Limb (tissue), 2 donors: ENCODE measurements around the gene KCNIP4.

Experiments
- DNase-seq, 2 donors: peaks; one replicate each; pipeline ENCODE4 v3.0.0-alpha.2; 2016; ENCODE audit errors: extremely low spot score in 2 of 2

KCNIP4 gene

DNA sequence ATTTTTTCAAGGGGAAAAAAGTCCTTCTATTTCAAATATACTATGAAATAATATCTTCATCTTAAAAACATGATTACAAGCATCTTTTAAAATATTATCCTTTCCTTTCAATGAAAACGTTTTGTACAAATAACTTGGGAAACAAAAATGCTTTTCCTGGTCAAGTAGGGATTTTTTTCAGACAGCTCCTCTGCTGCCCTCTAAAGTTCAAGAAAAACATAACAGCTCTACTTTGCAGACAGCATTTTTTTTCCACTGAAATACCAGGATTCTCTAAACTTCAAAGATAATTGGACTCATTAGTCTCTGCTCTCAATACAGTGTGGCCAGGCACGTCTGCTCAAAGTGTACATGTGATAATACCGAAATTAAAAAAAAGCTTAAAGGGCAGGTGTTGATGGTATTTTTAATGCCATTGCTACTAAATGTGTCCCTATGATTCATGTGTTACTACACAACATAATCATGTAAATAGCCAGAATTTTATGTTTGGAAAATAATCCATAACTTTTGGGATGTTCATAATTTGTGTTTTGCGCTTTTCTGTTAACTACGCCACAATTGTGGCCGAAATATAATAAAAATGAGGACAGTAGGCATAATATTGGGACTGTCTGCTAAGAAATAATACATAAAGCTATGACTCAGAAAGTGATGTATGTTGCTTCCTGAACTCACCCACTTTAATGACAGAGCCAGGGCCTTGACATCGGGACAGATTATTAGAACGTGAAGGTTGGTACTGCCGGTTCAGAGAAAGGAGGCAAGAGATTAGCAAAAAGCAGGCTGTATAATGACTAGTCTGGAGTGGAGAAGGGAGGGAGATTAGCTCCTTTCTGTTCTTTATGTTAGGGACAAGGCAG lies 478.9 kb downstream of the KCNIP4 start:
- DNase-seq, result no peak

DNA sequence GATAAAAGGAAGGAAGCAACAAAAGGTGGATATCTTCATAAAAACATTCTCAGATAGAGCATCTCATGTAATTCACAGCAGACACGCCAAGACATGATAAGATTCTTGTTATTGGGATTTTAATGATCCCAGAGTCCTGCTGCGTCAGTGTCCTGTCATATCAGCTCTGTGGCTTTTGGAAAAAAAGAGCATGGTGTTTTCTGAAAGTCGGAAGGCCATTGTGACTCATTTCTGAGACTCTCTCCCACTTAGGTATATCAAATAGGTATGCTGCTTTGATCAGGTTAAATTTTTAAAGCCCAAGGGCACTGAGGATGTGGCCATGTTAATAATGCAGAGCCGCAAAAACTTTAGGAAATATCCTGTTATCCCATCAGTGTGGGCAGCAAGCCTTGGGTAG lies 481.0 kb downstream of the KCNIP4 start:
- DNase-seq, result no peak

GRCh38 chr4:21457086-21457840 lies 491.3 kb downstream of the KCNIP4 start:
- no peak for DNase-seq

DNA sequence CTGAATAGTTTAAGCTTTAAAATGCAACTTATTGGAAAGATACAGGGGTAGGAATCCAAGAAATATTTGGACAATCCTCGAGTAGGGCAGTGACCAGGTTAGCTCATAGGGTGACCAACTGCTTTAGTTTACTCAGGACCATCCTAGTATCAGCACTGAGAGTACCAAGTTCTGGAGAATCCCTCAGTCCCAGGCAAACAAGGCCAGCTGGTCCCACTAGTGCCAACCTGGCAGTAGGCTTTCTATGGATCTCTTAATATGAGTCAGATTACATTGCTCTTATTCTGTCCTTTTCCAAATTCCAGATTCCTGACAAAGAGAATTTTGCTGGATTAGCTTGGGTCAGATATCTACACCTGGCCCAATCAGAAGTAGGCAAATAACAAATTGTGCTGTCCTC lies 493.7 kb downstream of the KCNIP4 start:
- no peak for DNase-seq

DNA sequence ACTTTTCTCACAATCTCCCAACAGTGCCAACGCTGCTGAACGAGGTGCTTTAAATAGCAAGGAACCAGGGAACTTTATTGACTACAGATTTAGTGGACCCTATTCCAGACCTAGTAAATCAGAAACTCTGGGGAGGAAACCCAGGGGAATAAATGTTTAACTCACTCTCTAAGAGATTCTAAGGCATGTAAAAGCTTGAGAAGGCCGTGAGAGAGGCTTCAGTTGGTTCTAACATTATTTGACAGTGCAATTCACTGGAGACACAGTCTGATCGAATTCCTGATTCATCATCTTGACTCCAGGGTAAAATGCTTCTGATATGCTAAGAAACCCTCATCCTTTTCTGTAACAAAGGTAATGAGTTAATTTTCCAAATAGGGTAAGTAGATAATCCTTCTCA lies 494.4 kb downstream of the KCNIP4 start:
- no peak for DNase-seq

GRCh38 chr4:21452931-21453330 lies 495.6 kb downstream of the KCNIP4 start:
- no peak for DNase-seq

DNA sequence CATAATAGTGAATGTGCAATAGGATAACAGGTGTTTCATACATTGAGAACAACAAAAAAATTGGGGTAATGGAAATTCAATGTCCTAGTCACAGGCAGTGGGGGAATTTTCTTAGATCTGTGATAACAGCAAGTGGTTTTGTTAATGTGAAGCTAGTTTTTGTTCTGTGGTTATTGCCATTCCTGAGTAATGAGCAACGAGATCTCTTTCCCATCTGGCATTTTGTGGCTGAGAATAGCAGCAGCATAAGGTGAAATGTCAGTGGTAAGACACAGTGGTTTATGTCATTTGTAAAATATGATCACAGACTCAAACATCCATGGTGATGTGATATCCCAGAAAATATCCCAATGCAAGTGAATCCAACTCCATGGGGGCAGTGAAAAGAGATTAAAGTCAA lies 497.5 kb downstream of the KCNIP4 start:
- no peak for DNase-seq

DNA sequence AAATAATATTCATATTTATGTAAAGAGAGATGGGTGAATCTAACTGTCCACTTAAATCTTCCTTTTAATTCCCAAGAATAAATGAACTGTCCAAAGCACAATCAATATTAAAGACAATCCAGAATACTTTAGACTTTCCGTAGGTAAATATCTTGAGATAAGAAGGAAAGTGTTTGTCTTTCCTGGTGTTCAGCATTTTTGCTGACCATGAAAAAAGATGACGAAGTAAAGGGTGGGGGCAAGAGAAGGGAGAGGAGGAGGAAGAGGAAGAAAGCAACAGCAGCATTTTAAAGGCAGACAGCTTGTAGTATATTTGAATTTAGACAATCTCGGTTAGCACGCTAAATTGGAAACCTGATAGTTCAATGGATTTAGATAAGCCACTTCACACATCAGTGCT lies 498.2 kb downstream of the KCNIP4 start:
- DNase-seq, result no peak

- no peak for DNase-seq
These were observed 501.1 kb downstream of the KCNIP4 start for GRCh38 chr4:21447301-21448054.

GRCh38 chr4:21420166-21420565 lies 528.4 kb downstream of the KCNIP4 start:
- no peak for DNase-seq

- DNase-seq, result no peak
These were observed 532.8 kb downstream of the KCNIP4 start for GRCh38 chr4:21415728-21416127.

GRCh38 chr4:21413807-21414370 lies 534.7 kb downstream of the KCNIP4 start:
- no peak for DNase-seq

DNA sequence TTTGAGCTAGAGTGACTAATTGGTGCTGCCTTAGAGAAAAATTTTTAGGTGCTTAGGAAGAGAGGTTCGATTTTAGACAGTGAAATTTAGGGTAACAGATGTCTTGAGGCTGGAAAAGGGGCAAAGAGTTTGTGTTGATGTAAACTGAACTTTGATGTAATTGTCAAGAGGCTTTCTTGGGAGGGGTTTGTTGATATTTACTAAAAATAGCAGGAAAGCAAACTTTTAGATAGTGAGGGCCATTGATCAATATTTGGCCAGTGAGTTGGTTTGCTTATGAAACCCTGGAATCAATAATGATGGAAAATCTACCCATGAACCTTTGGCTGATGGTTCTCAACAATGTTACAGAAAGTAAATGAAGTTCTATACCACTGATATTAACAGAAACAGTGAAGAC lies 537.5 kb downstream of the KCNIP4 start:
- no peak for DNase-seq

DNA sequence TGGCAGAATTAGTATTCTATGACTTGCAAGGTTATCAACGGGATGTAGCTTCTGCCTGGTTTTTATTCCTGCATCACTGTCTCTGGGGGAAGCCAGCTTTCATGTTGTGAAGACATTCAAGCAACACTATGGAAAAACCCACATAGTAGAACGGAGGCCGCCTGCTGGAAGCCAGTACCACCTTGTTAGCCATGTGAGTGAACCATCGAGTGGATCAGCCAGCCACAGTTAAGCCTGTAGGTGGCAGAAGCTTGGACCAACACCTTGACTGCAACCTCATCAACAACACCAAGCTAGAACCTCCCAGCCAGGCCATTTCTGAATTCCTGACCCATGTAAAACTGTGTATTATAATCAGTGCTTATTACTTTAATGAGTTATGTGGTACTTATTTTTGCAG lies 538.2 kb downstream of the KCNIP4 start:
- DNase-seq, result no peak

DNA sequence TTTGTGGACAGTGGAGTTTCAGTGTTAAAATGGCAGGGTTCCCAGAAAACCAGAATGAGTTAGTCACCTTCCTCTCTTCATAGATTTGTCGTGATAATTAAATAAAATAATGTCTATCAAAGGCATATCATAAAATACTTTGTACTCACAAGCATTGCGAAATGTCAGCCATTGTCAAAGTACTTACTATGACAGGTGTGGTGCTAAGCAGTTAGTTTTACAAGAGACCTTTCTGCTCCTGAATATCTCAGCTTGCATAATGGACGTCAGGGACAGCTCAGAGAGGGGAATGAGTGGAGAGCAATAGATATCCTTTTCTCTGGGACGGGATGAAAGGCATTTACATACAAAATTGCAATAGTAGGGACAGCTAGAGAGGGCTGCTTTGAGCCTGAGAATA lies 560.9 kb downstream of the KCNIP4 start:
- no peak for DNase-seq

DNA sequence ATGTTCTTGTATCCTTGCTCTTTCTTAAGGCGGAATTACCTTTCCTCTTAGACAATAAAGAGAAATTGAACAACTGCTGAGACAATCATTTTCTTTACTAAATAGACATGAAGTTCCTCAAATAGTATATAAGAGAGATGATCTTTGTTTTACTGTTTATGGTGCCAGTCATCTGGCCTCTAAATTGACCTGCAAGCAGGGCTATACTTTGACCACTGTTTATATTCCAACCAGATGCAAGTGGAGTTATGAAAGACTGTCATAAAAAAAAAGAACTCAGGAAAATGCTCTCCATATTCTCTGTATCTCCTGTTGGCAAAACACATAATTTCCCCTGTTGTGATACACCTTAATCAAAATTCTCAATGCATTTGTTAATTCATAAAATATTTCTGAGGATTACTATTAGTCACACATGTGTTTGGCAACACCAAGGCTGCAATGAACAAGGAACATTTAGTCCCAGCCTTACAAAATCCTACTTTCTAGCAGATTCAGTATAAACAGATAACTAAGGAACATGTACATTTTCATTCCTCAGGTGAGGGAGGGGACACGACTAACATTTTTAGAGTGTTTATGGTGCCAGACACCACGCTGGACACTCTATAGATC lies 562.3 kb downstream of the KCNIP4 start:
- DNase-seq, result no peak

DNA sequence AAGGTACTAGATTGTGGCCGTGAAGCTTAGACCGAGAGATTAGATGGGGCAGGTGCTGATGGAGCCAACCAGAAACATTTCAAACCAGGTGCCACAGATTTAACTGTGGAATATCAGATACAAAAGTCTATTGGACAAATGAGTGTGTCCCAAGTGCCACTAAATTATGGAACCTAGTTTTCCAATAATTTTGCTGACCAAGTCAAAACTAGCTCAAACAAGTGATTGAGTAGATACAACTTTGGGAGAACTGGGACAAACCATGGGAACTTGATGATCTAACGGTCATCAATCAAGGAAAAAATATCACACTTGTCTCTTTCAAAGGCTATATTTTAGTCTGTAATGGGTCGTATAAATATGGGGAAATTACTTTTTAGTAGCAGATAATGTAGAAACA lies 562.9 kb downstream of the KCNIP4 start:
- no peak for DNase-seq

- no peak for DNase-seq
These were observed 564.0 kb downstream of the KCNIP4 start for GRCh38 chr4:21384609-21385008.

DNA sequence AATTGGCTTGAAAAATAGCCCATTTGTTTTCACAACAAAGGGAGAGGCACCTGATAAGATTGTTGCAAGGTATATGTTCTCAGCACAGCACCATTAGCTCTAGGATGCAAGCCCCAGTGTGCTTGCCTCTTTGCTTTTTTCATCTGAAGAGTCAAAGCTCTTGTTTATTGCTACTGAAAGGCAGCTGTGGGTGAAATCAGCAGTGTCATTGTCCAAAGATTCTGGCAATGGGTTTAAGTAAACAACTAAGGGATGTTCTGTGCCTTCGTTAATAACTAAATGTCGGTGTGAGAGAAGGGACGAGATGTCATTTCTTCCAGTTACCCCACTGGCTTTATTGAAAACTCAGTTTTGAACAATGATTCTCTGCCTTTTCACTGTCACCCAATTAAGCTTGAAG lies 567.7 kb downstream of the KCNIP4 start:
- DNase-seq, result no peak

- no peak for DNase-seq
These were observed 571.5 kb downstream of the KCNIP4 start for GRCh38 chr4:21377046-21377445.

GRCh38 chr4:21376176-21376575 lies 572.4 kb downstream of the KCNIP4 start:
- DNase-seq, result no peak
